ENCODE results near the gene SET. TPM values are rescaled to one million over a fixed set of nuclear protein-coding genes. Genes with fewer than 3 reads are reported as not detected.

The SET gene
- total and polyA plus RNA-seq, 2 donors (not counting 3 experiments of a cell fraction or from before 2014, with no cell fraction given), result 61.1 to 483 TPM

- H4K20me1 ChIP-seq (replicated peaks; ENCODE audit: control insufficient read depth, extremely low read depth, insufficient read depth, low read length), result no peaks in the 10 kb centered on the region
- FAIRE-seq (peak; percentile 8), DNase-seq (ENCODE audit: low read depth, low spot score) (peak; percentile 83)
- no TSS peak for BruUV-seq (replicated peaks)
- ChIA-PET CTCF (interaction anchor here (0.6 to 1.3 kb wide), 22 partner anchors 8 to 379 kb away, joined by 3 to 18 read pairs (median 4); partner anchors contain the start of genes DOLPP1, SET and ZDHHC12), POLR2A (no interaction called here)
- peak within 1 kb of the TSS; percentile 83 for H2AFZ ChIP-seq (ENCODE audit: low read depth, low read length)
- peak within 1 kb of the TSS; percentile 38 for H3K27ac ChIP-seq (ENCODE audit: insufficient read depth, low read depth, low read length)
- H3K4me2 ChIP-seq (ENCODE audit: insufficient read depth, low read length), result peak within 1 kb of the TSS; percentile 68
- peak within 1 kb of the TSS; percentile 70 for H3K9ac ChIP-seq (replicated peaks; ENCODE audit: extremely low read depth, insufficient read depth, low read length)
- intact Hi-C loops (cut with micrococcal nuclease), result loop anchor here (1.0 kb wide), 2 partner anchors 13 to 67 kb away; partner anchors contain the start of gene SET
- H3K4me1 ChIP-seq (ENCODE audit: control insufficient read depth, extremely low read depth, insufficient read depth, low read length), result peaks cover 14% of the 10 kb centered on the region
- dilution Hi-C loops (cut with MboI; ENCODE audit: extremely low pct_ligation_motif_present, low sequenced_read_pairs), result no loop called here
- peaks cover 2 to 4% of the 10 kb centered on the region in 2 experiments for H3K36me3 ChIP-seq (ENCODE audit: control insufficient read depth in 2 of 2, extremely low read depth in 1 of 2, insufficient read depth in 2 of 2, low read length in 2 of 2)
- peak within 1 kb of the TSS; percentile 68 to 80 (median 71) for H3K4me3 ChIP-seq (replicated peaks in 1 of 3; ENCODE audit: insufficient read depth in 1 of 3, low read depth in 1 of 3, low read length in 3 of 3)
- H3K79me2 ChIP-seq (ENCODE audit: control insufficient read depth, insufficient read depth, low read length), result peaks cover 10% of the 10 kb centered on the region
- TF ChIP-seq JUN (IDR thresholded peaks at IDR 0.05; ENCODE audit: borderline replicate concordance, insufficient read depth, insufficient read length, low read depth) (no peak), POLR2A (IDR thresholded peaks at IDR 0.05; ENCODE audit: low read depth, low read length) (peak; percentile 69), GATA2 (IDR thresholded peaks at IDR 0.05; ENCODE audit: insufficient read depth, insufficient read length, low read depth, low read length) (no peak), EZH2 (IDR thresholded peaks at IDR 0.05; ENCODE audit: borderline replicate concordance, low read depth, low read length, severe bottlenecking) (no peak), POLR2AphosphoS5 (IDR thresholded peaks at IDR 0.05; ENCODE audit: insufficient read depth, low read depth, low read length) (peak; percentile 67), CTCF (IDR thresholded peaks at IDR 0.05; ENCODE audit: extremely low read depth in 1 of 2, insufficient read depth in 1 of 2, low read depth in 1 of 2, low read length in 2 of 2) (peak; percentile 95 to 97)
- no peaks in the 10 kb centered on the region for H3K9me3 ChIP-seq (replicated peaks; ENCODE audit: control insufficient read depth, insufficient read depth, low read length)
- no peaks in the 10 kb centered on the region for H3K9me1 ChIP-seq (replicated peaks; ENCODE audit: control insufficient read depth, extremely low read depth, insufficient read depth, low read length)
- H3K27me3 ChIP-seq (ENCODE audit: control insufficient read depth in 2 of 2, insufficient read depth in 2 of 2, low read length in 2 of 2), result no peaks in the 10 kb centered on the region
These were observed 13.5 kb downstream of the SET start, which contains the start of gene PKN3 for GRCh38 chr9:128702445-128702948. Gene PKN3, plus strand, starts transcription at chr9:128702503. Its CDS starts 413 bp downstream, at chr9:128702916.
